Posterior cingulate gyrus (tissue), 11 donors: ENCODE measurements around the gene MAPK6.
"Not testable (repeated sequence)": the region's sequence is repeated elsewhere in the genome, so short reads cannot be mapped to it uniquely, and the experiment has no call there.

Source experiments
- DNase-seq, 10 donors: peaks; one replicate each; pipeline versions ENCODE4 v3.0.0 to v3.0.0-alpha.2; 2020 to 2021; ENCODE audit warnings: mixed read lengths in 3 of 10
- intact Hi-C: fragments of 100-400 bp; cut with DNase I; formaldehyde crosslinking; loops from one replicate; pipeline ENCODE4 v1.15.1; 2023

The MAPK6 gene

DNA sequence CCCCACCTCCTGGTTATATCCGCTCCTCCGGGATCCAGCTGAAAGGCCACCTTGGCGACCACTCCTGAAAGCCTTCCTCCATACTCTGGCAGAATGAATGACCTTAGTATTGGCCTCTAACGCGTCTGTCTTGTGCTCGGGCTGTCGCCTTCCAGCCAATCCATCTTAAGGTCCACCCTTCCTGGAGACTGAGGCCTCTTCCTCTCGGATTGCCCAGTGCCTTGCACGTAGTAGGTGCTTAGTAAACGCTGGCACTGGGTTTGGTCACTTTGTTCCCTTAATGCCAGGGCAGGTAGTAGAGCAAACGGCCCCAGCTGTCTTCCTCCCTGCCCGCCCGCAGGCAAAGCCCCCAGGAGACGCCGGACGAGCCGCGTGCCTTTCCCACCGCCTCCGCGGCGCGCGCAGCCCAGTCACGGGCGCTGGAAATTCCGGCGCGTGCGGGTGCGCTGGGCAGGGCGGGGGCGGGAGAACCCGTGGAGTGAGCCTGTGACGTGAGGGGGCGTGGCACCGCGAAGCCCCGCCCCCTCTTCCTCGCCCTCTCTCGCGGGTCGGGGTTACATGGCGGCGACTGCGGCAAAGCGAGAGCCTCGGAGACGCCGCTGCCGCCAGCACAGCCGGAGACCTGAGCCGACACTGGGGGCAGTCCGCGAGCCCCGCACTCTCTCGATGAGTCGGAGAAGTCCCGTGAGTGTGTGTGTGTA lies at the start of gene MAPK6:
TSS of gene MAPK6 (plus strand) at position 527 of the 701 bp plus-strand sequence. CDS start 27,242 bp downstream, outside the sequence.
- peak; percentile 84 to 99 (median 88) for DNase-seq
- intact Hi-C loops: loop anchor here (1.0 to 5.0 kb wide), 2 partner anchors 47 to 60 kb away; partner anchors contain the start of gene LEO1

DNA sequence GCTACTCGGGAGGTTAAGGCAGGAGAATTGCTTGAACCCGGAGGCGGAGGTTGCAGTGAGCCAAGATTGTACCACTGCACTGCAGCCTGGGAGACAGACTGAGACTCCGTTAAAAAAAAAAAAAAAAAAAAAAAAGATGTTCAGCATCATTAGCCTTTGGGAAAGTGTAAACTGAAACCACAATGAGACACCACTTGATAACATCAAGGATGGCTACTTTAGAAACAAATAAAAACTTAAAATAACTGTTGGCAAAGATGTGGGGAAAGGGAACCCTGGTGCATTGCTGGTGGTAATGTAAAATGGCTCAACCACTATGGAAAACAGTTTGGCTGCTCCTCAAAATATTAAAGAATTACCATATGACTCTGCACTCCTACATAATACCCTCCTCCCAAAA lies 49.3 kb upstream of the MAPK6 start:
- intact Hi-C loops: loop anchor here (5.0 kb wide), 2 partner anchors 48 to 168 kb away; partner anchors contain the start of gene MAPK6
- DNase-seq: no peak

DNA sequence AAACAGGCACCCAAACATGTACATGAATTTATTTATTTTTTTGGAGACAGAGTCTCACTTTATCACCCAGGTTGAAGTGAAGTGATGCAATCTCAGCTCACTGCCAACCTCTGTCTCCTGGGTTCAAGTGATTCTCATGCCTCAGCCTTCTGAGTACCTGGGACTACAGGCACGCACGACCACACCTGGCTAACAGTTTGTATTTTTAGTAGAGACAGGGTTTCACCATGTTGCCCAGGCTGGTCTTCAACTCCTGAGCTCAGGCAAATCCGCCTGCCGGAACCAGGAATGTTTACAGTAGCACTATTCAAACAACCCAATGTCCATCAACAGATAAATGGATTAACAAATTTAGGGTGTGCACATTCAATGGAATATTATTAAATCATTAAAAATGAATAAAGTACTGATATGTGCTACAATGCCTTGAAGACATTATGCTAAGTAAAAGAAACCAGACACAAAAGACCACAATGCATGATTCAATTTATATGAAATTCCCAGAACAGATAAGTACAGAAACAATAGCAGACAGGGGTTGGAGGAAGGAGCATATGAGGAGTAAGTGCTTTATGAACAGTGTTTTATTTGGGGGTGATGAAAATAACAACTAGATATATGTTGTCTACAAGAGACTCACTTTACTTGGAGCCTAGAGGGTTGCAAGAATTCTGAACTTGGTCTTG lies 48.7 kb upstream of the MAPK6 start:
- intact Hi-C loops: loop anchor here (5.0 kb wide), 2 partner anchors 47 to 167 kb away; partner anchors contain the start of gene MAPK6
- DNase-seq: peak in 1 of 10 donors; percentile 20

DNA sequence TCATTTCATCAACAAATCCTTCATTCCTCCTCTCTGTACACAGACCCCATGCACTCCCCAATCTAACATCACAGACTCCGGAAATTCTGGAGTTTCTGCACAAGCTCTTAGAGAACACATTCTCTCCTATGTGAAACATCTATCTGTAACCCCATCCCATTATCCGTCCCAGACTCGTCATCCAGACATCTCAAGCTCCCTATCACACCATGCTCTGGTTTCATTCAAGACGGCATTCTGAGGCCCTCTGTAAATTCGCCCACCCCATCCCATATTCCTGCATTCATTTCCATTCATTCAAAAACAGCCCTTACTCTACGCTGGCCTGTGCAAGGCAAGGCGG lies 48.0 kb upstream of the MAPK6 start:
- no peak for DNase-seq
- intact Hi-C loops: loop anchor here (5.0 kb wide), 2 partner anchors 46 to 166 kb away; partner anchors contain the start of gene MAPK6

DNA sequence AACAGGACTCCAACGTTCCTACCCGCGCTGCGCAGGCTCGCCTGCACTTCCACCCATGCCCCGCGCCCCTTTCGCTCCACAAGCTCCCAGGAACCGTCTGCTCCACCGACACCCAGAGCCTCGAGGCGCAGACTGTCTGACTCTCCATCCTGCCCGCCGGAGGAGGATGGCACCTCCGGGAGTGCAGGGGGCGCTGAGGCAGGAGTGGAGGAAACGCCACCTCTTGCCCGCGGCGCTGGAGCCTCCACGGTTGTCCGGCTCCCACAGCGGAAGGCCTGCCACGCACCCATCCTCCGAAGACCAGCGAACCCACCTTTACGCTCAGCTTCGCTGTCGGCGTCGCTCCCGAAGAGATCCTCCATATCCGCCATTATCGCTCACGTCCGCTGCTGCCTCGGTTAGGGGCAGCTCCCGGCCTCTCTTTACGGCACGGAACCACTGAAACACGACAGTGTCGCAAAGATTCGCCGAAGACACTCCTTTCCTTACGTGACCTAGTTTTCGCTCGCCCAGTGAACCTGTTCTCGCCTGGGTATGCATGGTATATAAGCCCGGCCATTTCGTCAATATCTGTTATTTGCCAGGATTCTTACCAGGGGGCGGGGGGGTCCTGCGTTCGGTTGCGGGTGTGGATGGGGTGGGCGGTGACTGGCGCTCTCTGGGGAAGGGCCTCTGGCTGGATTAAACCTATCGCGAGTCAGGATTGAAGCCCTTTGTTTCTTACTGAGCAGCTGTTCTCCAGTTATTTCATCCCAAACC lies 47.5 kb upstream of the MAPK6 start, which contains the start of gene LEO1:
TSS of gene LEO1 (minus strand) at position 404 of the 759 bp plus-strand sequence. CDS start at position 371, 33 bp downstream.
- intact Hi-C loops: loop anchor here (5.0 kb wide), 2 partner anchors 46 to 166 kb away; partner anchors contain the start of gene MAPK6
- DNase-seq: peak; percentile 83 to 98 (median 91)

DNA sequence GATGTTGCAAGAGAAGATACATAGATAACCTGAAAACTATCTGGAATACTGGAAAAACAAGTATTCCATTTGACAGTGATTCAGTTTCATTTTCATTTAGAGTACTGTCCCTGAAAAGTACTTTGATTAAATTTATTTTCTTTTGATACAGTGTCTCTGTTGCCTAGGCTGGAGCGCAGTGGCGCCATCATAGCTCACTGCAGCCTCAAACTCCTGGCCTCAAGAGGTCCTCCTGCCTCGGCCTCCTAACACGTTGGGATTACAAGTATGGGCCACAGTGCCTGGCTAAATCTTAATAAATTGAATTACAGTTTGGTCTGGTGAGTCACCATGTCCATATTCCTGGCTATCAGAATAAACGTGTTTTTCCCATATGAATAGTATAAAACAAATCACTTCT lies 45.8 kb upstream of the MAPK6 start:
- intact Hi-C loops: loop anchor here (5.0 kb wide), 2 partner anchors 44 to 164 kb away; partner anchors contain the start of gene MAPK6
- DNase-seq: no peak

DNA sequence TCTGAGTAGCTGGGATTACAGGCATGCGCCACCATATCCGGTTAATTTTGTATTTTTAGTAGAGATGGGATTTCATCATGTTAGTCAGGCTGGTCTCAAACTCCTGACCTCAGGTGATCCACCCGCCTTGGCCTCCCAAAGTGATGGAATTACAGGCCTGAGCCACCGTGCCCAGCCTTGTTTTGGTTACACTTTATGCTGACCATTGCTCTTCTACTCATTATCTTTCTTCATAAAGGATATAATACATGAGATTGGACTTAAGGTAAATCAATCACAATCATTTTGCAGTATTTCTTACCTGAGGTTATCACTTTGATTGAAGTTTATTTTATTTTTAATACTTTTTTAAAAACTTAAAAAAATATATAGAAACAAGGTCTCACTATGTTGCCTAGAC lies 45.2 kb upstream of the MAPK6 start:
- no peak for DNase-seq
- intact Hi-C loops: loop anchor here (5.0 kb wide), 2 partner anchors 44 to 164 kb away; partner anchors contain the start of gene MAPK6

DNA sequence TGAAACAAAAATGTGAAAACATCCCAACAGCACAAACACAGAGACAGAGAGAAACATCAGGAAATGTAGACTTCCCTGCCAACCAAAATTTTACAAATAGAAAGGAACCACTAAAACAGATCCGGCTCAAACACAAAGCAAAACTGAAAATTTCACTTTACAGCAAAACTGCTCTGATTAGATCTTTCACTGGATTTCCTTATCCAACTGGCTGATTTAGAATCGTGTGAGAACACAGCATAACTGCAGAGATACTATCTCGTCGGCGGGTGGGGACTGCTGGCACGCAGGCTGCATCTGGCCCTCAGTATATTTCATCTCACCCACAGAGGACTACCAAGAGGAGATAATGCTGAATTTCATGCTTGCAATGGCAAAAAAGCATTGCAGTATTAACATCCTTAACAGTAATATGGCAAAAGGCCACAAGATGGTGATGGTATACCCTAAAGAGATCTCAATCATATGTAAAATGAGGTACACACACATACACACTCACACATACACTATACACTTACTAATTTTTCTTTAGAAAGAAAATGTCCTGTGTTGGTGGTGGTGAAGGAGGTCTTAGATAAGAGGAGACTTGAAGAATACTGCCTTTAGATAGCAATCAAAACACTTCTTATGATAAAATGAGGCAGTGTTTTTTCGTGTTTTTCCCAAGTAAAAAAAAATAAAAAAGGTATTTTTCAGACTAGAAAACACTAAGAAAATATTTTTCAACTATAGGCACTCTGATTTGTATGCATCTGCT lies 36.8 kb upstream of the MAPK6 start:
- DNase-seq: peak in 2 of 10 donors; percentile 30 to 40
- intact Hi-C loops: loop anchor here (1.0 to 5.0 kb wide), 2 partner anchors 95 to 157 kb away; no protein-coding TSS in a partner anchor

DNA sequence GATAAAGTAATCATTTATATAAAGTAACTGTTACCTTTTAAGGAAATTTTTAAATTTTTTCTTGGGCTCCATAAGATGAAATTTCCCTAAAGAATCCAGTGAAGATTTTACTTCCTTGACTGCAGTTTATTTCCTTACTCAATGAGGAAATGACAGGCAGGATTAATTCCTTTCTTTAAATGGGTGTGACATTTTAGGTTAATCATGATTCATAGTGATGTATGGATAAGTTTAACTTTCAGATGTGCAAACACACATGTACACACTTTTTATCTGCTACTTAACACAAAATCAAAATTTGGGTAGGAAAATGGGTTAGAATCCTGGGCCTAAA lies 36.3 kb upstream of the MAPK6 start:
- intact Hi-C loops: loop anchor here (1.0 to 5.0 kb wide), 2 partner anchors 95 to 157 kb away; no protein-coding TSS in a partner anchor
- DNase-seq: no peak

DNA sequence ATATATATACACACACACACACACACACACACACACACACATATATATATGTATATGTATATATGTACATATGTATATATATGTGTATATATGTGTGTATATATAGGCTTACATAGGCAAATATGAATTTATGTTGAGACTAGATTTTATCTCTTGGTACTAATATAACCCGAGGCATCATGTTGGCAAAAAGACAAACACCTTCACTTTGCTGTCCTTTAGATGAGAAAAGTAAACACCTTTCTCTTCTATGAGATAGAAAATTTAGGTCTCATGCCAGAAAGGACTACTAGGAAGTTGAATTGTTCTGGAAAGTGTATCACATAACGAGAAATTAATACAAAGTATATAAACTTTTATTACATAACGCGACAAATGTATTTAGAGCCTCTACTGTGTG lies 27.9 kb upstream of the MAPK6 start:
- intact Hi-C loops: no loop called here

DNA sequence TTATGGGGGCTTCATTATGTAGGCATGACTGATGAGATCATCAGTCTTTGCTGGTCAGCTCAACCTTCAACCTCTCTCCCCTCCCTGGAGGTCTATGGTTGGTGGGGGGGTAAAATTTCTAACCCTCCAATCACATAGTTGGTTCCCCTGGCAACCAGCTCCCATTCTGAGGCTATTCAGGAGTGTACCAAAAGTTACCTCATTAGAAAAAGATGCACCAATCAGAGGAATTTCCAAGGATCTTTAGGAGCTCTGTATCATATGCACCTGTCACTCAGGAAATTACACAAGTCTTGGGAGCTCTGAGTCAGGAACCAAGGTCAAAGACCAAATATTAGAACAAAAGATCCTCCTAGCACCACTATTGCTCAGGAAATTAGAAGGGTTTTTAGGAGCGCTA lies 26.1 kb upstream of the MAPK6 start:
- no peak for DNase-seq
- intact Hi-C loops: no loop called here

More for the DNA sequence above, 27.9 kb upstream of the MAPK6 start:
- DNase-seq: no peak

DNA sequence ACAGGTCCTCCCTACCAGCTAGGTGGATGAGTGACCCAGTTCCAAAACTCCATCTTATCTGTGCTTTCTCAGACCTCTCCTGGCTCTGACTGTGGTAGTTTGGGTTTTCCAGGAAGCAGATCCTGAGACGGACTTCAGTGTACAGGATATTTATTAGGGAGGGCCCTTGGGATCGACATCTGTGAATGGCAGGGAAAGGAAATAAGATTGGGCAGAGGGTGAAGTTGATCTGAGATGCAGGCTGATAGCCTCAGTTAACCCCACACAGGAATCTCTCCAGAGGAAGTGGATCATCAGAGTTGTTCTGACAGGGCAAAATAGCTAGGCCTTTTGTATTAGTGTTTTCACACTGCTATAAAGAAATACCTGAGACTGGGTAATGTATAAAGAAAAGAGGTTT lies 16.7 kb upstream of the MAPK6 start:
- DNase-seq: no peak
- intact Hi-C loops: no loop called here

DNA sequence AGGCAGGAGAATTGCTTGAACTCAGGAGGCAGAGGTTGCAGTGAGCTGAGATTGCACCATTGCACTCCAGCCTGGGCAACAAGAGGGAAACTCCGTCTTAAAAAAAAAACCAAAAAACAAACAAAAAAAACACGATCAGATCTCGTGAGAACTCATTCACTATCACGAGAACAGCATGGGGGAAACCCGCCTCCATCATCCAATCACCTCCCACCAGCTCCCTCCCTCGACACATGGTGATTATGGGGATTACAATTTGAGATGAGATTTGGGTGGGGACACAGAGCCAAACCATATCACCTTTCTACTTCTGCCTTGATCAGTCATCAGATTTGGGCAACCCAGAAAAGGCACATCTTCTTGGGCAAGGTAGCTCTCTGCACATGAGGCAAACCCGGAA lies 15.9 kb upstream of the MAPK6 start:
- DNase-seq, intact Hi-C loops: not testable (repeated sequence)

DNA sequence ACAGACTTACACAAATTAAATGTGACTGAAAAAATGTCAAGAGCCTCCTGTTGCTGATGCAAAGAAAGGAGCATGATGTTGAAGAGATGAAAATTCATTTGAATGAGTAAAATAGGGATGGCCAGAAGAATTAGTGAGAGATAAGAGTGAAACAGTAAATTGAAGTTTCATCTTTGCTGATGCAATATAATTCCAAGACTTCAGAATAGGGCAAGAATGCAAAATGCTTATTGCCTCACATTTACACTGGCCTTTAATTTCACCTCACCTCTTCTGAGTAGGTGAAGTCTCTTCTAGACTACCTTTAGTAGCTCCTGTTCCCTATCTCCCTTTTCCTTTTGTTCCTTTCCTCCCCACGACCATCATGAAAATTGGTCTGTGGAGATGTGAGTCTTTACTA lies 15.3 kb upstream of the MAPK6 start:
- no peak for DNase-seq
- intact Hi-C loops: no loop called here

DNA sequence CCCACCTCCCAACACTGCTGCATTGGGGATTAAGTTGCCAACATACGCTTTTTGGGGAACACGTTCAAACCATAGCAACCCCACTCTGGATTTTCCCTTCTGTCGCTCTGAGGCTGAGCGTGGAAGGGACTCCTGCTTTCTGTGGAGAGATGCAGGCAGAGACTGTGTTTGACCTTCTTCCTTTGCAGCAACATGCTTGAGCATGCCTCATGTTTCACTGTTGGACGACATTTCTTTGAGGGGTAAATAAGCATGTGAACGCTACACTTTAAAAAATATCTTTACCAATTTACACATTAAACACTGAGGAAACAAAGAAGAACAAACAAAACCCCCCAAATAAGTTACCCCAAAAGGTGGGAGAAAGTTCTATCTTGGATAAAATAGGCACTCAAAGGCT lies 14.2 kb upstream of the MAPK6 start:
- intact Hi-C loops: no loop called here
- no peak for DNase-seq

DNA sequence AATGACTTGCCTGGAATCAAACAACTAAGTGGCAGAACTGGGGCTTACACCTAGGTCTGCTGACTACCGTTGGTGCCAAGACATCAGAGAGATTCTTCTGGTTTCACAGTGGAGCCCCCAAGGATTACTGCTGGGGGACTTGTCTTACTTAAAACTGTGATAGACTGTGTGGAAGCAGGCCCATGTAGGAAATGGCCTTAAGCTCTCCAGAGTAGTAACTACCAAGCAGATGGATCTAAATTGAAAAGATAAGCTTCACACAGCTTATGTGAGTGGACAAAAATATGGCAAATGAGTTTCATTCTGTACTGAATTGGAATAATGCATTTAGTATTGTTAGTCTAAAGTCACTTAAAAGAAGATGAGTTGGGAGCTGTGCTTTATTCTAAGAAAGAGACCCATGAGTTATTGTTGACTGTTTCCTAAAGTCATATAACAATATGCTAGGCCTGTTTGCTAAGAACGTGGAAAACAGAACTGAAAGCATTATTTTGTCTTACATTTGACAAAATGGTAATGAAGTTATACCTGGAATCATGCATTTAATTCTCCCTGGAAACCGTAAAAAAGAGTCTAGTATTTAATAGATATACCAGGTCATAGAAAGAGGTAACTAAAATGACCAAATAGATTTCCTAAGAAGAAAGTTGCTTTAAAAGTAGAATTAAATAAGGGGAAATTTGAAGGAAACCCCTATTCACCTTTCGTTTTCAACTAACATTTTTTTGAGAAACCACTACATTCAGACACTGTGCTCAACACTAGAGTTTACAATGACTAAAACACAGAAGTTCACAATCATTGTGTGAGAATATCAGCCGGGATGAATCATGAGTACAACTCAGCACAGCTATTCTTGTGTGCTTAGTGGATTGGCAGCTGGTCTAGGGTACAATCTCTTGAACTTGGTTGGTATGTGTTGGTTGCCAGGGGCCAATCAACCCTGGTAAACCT lies 13.0 kb upstream of the MAPK6 start:
- intact Hi-C loops: no loop called here
- no peak for DNase-seq

DNA sequence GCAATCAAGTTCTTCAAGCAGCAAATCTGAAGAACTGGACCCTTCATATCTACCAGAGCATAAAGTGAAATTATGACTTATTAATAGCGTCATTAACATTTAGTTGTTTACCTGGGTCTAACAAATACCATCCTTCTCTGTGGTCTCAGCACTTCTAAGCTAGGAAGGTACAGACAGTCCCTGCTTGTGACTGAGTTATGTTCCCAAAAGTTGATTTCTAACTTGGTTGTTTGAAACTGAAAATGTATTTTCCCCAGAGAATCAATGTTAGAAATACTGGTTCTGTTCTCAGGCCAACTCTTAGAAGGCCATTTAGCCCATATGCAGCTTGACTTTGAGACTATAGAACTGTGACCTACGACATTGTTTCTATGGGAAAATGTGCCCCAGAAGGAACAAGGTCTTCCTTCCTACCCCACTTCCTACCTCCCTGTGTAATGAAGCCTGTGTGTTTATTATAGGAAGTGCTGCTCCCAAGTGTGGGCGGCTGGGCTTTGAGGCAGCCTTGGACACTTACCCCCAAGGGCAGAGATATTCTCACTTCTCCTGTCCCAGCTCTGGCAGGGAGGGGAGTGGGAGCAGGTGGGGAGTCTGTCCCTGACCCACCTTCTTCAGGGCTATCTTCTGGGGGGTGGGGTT lies 12.2 kb upstream of the MAPK6 start:
- DNase-seq: no peak
- intact Hi-C loops: no loop called here

DNA sequence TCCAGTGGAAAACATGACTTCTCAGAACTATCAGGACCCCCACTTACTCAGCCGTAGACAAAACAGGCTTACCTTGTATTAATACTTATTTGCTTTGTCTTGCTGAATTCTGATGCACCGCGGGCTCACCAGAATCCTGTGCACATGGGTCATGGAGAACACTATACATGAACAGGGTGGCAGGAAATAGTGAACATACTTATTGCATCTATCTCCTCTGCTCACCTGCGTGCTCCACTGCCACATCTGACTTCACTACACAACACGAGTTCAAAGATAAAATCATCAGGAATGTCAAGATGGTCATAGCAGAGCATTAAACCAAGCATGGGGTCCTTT lies 10.7 kb upstream of the MAPK6 start:
- intact Hi-C loops: no loop called here
- no peak for DNase-seq
